GM18508 (cell line): Measurements from ENCODE around the gene JARID2.

Experiments used
- ATAC-seq: cut with Tn5 transposase; IDR thresholded peaks from one replicate; pipeline ENCODE4 v1.9.1; 2021; ENCODE audit warnings: moderate number of reproducible peaks; ENCODE audit not compliant: insufficient read depth, unreplicated experiment

JARID2 gene

GRCh38 chr6:15447546-15448267 is 201.8 kb downstream of the JARID2 start:
- ATAC-seq, result no peak

GRCh38 chr6:15449011-15449410 is 203.1 kb downstream of the JARID2 start:
- no peak for ATAC-seq

GRCh38 chr6:15451738-15452137 is 205.9 kb downstream of the JARID2 start:
- ATAC-seq, result no peak

- no peak for ATAC-seq
Observed at GRCh38 chr6:15452182-15452941, 206.5 kb downstream of the JARID2 start.

DNA sequence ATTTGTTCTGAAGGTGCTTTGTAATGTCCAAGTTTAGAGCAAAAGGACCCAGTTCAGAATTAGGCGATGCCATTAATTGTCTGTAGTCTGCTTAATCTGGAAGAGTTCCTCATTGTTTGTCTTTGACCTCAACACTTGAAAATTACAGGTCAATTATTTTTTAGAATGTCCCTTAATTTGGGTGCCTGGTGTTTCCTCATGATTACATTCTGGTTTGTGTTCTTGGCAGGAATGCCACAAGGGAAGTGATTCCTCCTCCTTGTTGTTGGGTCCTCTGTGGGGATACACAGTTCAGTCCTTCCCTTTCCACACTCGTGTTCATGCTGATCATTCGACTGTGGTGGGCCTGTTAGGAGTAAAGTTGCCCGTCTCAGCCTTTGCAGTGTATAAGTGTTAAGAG is 207.3 kb downstream of the JARID2 start:
- ATAC-seq, result no peak

DNA sequence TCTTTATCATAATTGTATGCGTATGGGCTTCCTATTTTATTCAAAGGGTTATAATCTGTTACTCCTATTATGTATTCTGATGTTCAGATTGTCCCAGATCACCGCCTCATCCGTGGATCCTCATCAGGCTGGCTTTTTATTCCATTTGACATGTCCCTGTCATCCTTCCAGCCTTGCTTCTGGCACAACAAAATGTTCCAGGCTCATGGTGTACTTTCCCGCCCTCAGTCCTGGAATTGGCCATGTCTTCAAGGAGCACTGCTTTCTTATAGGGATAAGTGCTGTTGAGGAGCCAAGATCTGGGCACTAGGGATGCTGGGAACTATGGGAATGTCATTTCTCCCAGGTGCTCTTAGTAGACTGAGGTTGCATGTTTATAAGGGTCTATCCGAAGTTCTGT is 207.8 kb downstream of the JARID2 start:
- no peak for ATAC-seq

GRCh38 chr6:15456422-15456821 is 210.6 kb downstream of the JARID2 start:
- no peak for ATAC-seq

DNA sequence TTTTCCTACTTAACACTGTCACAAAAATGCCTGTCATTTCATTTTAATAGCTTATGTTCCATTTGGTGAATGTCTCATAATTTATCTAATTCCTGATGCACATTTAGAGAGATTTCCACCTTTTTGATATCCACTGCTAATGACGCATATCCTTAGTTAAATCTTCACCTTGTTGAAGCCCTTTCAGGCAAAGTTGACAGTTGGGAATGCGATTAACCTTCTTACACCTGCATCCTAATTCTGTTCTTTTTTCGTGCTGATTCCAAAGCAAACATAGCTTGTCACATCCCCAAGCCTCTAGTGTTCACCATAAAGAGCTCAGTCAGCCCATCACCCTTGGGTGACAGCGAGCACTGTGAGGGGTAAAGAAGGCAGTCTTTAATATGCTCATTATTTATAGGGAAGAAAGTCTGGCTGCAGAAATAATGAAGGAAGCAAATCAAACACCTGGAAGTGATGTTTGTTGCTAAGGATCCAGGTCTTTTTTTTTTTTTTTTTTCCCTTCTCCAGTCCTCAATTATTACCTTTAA is 211.3 kb downstream of the JARID2 start:
- ATAC-seq, result no peak

DNA sequence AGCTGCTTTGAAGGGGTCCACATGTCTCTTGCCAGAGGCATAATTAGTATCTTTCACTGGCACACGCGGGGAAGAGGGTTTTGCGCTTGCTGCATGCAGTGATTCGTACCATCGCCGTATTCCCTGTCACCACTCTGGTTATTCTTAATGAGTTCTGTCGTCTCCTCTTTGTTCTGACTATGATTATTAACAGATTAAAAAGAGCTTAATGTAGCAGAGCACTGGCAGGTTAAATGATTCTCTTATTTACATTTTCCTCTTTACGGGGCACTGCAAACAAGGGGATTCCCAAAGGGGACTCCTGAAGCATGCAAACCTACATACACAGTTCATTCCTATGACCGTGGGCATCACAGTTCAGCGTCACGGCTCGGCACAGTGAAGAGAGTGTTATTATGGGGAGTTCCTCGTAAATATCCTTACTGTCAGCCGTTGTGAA is 212.2 kb downstream of the JARID2 start:
- no peak for ATAC-seq

DNA sequence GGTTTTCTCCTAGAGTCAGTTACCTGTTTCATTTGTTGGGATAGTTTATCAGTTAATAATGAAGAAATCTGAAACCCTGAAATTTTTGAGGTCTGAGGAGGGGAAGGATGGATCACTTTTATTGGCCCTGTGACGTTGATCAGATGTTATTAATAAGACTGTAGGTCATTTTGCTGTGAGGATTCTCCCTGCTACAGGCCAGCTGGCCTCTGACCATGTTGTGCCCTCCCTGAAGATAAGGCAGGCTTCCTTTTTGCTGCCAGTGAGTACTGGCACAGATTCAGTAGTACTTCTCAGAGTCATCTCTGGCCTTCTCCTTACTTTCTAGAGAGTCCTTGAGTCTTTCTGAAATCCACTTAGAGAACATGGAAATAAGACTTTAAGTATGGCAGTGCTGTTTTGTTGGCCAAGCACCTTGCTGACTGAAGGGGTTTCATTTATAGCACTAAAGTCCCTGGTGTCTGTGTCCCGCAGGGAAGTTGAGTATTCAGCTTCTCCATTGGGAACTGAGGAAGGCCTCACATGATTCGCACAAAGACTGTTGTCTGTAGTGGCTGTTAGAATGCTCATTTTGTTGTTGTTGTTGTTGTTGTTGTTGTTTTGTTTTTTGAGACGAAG is 214.3 kb downstream of the JARID2 start:
- ATAC-seq, result no peak

DNA sequence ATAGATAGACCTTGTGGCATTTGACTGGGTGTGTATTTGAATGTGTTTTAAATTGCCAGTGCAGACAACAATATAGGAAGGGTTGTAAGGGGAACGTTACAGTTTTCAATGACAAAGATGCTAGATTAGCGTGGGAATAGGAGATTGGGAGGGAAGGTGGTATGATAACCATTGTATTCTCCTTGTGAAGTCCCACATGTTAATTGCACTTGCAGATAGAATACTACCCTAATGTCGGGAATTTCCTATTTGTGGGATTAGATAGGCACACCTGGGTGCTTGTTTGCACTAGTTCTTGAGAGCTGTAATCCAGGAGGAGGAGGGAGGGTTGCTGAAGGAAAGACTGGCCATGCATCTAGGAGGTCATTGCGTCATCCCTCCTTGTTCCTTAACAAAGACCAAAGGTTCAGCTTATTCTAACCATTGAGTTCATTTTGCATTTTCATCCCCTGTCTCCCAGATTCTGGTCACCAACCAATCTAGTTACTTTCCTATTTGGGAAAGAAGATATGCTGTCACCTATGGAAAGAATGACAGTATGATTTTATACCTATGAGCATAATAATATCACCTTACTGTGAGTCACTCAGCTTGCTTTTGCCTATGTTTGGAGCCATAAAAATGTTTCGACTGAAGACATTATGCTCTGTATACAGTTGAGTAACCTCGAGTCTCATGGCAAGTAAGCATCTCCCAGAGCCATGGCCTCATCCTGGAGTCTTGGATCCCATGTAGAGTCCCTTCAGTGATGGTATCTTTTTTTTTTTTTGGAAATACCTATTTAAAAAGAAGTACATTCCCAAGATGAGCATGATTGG is 215.5 kb downstream of the JARID2 start:
- ATAC-seq, result no peak

- ATAC-seq, result no peak
Observed at GRCh38 chr6:15462256-15462655, 216.4 kb downstream of the JARID2 start.

GRCh38 chr6:15462717-15463525 is 217.1 kb downstream of the JARID2 start:
- ATAC-seq, result no peak

DNA sequence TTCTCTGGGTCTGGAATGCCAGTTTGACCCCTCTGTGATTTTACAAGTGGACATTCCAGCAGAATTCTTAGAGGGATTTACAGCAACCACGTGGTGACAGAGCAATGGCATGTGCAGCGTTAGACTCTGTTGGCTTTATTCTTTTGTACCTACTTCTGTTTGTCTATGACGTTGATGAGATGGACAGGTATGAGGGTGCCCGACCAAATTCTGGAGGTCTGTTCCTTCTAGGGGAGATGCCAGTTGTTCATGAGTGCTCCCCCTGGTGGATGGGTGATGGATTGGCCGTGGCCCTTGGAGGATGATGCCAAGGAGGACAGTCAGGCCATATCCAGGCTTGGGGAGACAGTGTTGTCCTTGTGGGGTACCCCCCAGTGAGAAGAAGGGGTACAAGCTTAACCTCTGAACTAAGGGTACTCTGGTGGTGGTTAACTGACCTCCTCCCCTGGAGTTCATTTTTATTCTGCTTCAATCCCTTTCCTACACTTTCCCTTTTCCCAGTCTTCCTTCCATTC is 218.4 kb downstream of the JARID2 start:
- no peak for ATAC-seq

- ATAC-seq, result no peak
Observed at GRCh38 chr6:15465212-15465611, 219.3 kb downstream of the JARID2 start.

DNA sequence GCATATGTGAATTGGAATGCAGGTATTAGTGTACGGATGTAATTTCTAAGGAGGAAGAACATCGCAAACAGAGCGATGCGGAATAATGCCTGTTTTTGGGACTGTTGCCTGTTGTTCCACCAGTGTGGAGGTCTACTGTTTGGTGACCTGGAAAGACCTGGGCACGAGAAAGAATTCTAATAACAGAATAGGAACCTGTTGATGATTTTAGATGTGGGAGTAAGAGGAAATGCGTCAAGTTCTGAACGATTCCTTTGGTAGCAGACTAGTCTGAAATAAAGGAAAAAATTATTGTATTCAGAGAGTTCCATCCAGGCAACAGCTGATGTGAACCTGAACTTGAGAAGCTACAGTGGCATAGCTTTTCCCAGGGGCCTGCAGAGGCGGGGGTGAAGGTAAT is 224.9 kb downstream of the JARID2 start:
- ATAC-seq, result no peak

GRCh38 chr6:15472621-15473020 is 226.8 kb downstream of the JARID2 start:
- no peak for ATAC-seq

DNA sequence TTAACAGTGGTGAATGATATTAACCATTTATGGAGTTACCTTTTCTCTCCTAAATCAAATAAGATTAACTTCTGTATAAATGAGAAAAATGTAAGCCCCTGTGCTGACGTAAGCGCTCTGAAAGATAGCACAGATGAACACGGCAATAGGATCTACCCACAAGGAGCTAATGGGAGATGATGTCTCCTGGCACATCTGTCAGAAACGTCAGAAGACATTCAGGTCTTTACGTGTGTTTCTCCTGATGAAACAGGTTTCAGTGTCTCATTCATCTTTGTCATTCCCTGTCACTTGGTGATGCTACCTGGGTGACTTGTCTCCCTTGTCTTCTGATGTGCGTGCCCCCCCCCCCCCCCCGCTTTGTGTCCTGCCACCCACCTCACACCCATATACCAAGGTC is 227.3 kb downstream of the JARID2 start:
- ATAC-seq, result no peak

DNA sequence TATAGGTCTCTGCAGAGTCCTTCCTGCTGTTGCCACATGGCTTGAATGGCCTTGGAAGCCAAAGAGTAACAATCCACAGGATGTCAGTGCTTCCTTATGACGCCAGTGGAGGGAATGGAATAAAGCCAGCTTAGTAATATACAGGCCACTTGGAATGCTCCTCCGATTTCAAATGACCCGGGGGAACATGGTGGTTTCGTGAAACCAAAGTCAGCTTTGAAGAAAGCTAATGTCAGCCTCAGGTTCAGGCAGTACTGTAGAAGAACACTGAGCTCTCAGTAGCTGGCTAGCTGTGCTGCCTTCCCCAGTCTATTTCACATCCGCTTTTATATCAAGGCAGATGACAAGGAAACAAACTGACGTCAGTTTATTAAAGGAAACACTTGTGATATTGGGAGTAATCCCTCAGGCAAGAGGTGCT is 227.9 kb downstream of the JARID2 start:
- no peak for ATAC-seq
